Amniotic stem cell (primary cell): Measurements from ENCODE around the gene CCDC85A.

Experiments used
- DNase-seq: peaks from one replicate; lab custom pipeline; 2025; lab: John Stamatoyannopoulos, UW

The CCDC85A gene

DNA sequence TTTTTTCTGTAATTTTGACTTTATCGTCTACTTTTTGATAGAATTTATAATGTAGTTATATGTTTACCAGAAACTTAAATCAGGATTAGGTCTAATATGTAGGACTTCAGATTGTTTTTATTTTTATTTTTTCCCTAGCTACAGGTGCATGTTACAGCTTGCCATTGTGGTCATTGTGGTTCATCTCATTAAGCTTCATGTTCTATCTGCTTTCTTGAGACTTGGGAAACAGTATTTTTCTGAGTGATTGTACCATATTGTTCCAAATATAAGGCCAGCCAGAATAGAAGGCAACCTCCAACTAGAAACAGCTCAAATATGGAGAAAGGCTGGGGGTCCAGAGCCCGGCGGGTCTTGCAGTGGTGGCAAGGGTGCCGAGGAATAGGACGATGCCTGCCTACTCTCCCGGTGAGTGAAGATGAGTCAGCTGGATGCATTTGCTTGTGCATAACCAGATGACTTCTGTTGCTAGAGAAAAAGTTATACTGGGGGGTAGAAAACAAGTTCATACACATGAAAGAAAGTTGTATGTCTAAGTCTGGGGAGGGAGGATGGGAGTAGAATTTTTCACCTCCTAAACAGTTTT, 188.4 kb downstream of the CCDC85A start:
- DNase-seq: no peak

DNA sequence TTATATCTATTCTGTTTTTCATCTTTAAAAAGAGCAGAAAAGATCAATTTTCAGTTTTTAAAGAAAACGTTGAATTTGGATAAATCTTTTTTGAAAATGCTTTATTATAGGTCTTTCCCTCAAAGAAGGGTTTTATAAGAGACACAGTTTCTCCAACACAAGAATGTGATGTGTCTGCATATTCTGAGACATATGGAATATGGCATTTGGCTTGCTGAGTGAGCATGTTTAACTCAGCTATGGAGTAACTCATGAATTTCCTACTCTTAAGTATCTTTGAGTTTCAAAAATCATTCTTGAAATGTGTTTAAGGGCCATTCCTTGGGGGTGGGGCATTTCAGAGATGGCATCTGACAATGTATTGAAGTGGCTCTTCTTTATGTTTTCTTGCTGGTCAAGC, 191.5 kb downstream of the CCDC85A start:
- no peak for DNase-seq

DNA sequence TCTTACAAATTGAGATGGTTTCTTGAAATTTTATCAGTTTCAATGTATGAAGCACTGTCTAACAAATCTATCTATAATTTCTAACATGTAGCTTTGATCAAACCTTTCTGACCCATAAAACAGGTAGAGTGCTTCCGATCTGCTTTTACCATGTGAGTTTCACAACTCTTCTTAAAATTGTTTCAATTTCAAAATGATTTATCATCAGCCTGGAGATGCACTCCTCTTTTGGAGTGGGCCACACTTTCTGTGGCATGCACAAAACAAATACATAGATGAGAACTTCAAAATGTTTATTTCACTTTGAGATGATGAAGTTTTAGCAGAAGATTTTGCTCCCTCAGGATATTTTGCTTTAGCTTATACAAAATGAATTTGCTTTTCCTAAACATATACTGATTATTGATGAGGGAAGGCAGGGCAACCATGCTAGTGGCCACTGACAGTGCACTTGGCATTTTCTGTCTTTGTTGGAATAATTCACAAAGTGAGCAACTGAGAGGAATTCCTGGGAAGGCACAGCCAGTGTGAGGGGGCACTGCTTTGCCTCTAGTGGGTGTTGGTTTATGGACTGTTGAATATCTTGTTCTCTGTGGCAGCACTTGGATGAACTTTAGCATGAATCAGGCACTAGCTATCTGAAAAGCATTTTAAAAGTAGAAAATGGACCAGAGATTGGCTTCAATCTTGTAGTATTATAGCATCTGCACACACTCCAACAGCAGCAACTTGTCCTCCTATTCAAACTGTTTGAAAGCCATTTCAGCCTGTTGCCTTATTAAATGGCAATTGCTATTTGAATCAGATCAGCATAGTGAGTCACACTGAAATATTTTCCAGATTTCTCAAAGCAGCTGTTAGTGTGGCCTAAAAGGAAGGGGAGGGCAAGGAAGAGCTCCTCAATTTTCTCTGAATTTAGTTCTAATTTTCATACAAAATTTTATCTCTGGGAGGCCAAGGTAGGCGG, 193.2 kb downstream of the CCDC85A start:
- peak; percentile 44 for DNase-seq

DNA sequence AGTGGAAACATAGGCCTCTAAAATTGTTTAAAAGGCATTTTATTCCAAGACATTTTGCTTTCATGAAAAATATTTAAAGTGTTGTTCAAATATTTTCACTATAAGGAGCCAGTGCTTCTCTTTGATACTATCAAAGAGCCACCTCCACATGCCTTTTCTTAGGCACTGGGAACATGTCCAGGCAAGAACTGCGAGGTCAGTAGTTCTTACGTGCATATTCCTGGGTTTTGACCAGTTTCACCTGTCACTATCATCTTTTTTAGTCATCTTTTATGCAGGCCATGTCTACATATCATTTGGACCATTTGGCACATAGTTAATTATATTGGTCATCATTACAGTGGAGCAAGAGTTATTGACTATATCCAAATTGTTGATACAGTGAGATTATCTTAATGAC, 195.3 kb downstream of the CCDC85A start:
- no peak for DNase-seq

DNA sequence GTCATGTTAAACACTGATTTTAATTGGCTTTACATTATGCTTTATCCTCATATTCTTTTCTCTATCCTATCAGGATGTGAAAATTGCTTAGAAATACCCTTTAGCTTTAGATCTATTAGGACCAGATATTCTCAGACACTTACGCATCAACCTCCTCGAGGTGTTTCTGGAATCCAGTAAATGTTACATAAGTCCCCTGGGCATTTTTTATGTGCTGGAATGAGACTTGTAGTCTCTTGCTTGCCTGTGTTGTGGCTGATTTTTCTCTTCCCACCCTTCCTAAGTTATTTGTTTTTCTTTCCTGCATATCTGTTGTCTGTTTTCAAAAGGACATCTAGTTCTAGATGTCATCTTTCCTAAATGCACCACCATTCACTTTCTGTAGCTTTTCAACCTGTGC, 197.1 kb downstream of the CCDC85A start:
- DNase-seq: no peak

DNA sequence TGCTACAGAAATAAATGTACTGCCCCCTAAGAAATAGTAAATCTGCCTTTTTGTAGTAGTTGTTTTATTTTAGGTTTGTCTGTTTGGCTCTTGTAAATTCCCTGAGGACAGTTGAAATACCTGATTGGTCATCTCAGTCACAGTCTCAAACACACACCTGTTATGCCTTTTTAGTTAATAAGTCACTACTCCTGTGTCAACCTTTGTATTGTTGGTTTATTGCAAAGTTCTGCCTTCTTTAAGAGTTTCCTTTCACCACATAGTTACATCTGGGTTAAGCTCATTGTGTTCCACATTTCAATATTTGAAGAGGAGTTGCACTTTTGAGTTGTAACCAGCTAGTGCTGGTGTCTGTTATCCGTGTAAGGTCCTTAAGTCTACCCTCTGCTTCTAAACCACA, 198.7 kb downstream of the CCDC85A start:
- no peak for DNase-seq

DNA sequence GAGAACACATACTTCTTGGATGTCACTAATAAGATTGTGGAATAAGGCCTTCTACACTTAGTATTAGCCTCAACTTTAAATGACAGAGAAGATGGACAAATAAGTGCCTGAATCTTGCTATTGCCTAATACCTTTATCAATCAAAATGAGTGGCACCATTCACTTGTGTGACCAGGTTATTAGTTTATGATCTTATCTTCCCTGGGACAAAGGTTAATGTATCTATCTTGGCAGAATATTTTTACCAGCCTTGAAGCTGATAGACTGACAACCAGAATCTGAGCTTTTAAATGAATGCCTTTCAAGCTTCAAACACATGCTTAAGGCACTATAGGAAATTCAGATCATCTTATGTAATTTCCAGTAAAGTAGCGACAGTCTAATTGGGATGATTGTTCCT, 202.9 kb downstream of the CCDC85A start:
- DNase-seq: no peak

DNA sequence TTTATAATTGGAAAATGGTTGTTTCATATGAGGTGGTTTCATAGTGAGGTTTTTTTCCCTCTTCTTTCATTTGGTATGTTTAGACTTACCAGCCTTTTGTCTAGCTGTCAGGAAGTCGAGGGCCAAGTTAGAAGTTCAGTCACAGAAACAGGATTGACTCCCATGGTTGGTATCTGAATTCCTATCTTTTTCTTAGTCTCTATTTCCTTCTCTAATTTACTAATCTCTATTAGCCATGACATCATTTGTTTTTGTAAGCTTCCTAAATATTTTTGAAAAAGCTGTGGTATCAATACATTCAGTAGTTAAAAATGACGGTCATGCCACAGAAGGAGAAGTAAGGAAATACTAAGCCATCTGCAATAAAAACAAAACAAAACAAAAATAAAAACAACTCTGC, 206.9 kb downstream of the CCDC85A start:
- no peak for DNase-seq

DNA sequence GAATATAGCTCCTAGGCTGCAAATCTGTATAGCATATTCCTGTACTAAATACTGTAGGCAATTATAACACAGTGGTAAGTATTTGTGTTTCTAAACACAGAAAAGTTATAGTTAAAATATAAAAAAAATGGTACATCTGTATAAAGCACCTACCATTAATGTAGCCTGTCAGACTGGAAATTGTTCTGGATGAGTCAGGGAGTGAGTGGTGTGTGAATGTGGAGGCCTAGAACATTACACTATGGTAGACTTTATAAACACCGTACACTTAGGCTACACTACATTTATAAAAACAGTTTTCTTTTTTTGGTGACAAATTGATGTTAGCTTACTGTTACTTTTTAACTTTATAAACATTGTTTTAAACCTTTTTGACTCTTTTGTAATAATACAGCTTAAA, 226.3 kb downstream of the CCDC85A start:
- DNase-seq: no peak

DNA sequence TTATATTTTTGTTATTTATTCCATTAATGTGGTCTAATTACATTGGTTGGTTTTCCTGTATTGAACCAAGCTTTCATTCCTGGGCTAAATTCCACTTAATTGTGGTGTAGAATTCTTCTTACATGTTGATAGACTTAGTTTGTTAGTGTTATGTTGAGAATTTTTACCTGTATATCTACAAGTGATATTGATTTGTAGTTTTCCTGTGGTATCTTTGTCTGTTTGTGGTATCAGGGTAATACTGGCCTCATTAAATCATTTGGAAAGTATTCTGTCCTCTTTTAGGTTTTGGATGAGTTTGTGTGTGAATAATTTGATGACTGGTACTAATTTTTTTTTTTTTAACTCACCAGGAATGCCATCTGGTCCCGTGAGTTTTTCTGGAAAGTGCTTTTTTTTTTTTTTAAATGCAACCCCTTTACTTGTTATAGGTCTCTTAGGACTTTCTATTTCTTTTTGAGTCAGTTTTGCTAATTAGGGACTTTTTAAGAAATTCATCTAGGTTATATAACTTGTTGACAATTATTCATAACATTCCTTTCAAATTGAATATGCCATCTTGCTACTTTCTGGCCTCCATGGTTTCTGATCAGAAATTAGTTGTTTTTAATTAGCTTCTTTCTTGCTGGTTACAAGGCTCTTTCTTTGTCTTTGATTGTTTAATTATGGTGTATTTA, 232.8 kb downstream of the CCDC85A start:
- no peak for DNase-seq
